Measurements from ENCODE around the gene NUDT8. TPM values are rescaled to one million over a fixed set of nuclear protein-coding genes. Genes with fewer than 3 reads are reported as not detected.

Gene NUDT8
- total and polyA plus RNA-seq, 2 of the 8 experiments (the other 6 are each of a cell fraction or from before 2014, with no cell fraction given), result 7.2 to 8.3 TPM

DNA sequence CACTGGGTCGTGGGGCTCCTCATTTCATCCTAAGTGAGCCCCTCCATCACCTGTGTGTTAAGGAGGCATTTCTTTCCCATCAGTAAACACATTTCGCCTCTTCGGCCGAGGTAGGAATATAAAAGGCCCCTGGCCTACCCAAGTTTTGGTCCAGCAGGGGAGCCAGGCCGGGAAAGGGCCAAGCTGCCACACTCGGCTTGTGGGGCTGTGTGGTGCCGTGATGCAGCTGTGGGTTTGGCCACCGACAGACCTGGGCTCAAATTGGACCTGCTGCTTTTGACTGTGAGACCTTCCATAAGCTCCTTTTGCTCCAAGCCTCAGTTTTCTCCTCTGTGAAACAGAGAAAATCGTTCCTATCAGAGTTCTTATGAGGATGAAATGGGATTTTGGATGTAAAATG, 22.2 kb downstream of the NUDT8 start:
- no peak overlapping the region for H2AFZ ChIP-seq (ENCODE audit: low read length)
- TF ChIP-seq CBX8 (IDR thresholded peaks at IDR 0.05; ENCODE audit: borderline replicate concordance, low read depth, low read length), result no peak
- no peak for TF ChIP-seq KDM1A (IDR thresholded peaks at IDR 0.05; ENCODE audit: borderline replicate concordance, low read length)
- TF ChIP-seq TAF7 (optimal IDR thresholded peaks at IDR 0.05; ENCODE audit: borderline replicate concordance, low read depth, low read length), result no peak
- no peak for TF ChIP-seq ZNF274 (IDR thresholded peaks at IDR 0.05; ENCODE audit: borderline replicate concordance, extremely low read depth, low read length)
- no peak for TF ChIP-seq SIRT6 (IDR thresholded peaks at IDR 0.05; ENCODE audit: low read length)
- no peak for TF ChIP-seq TAF1 (IDR thresholded peaks at IDR 0.05; ENCODE audit: low read depth, low read length)
- TF ChIP-seq NRF1 (IDR thresholded peaks at IDR 0.05; ENCODE audit: low read depth, low read length), result no peak
- no peak for TF ChIP-seq CBX5 (IDR thresholded peaks at IDR 0.05; ENCODE audit: low read depth, low read length)
- no peak for TF ChIP-seq CTBP2 (IDR thresholded peaks at IDR 0.05; ENCODE audit: borderline replicate concordance, insufficient read depth, insufficient read length, low read length)
- no peak for TF ChIP-seq BCL11A (IDR thresholded peaks at IDR 0.05; ENCODE audit: low read depth in 2 of 2, low read length in 2 of 2)
- TF ChIP-seq, protein P1, sequence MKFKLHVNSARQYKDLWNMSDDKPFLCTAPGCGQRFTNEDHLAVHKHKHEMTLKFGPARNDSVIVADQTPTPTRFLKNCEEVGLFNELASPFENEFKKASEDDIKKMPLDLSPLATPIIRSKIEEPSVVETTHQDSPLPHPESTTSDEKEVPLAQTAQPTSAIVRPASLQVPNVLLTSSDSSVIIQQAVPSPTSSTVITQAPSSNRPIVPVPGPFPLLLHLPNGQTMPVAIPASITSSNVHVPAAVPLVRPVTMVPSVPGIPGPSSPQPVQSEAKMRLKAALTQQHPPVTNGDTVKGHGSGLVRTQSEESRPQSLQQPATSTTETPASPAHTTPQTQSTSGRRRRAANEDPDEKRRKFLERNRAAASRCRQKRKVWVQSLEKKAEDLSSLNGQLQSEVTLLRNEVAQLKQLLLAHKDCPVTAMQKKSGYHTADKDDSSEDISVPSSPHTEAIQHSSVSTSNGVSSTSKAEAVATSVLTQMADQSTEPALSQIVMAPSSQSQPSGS (IDR thresholded peaks at IDR 0.05; ENCODE audit: low read length), result no peak

More for the DNA sequence above, 22.2 kb downstream of the NUDT8 start:
- H2AK5ac ChIP-seq (ENCODE audit: low read depth, low read length), result no peak overlapping the region
- no peak overlapping the region for H3K18ac ChIP-seq (ENCODE audit: extremely low read depth, low read length)
- no peaks in the 10 kb centered on the region for H3K9me3 ChIP-seq (ENCODE audit: insufficient read depth in 2 of 2, low read depth in 1 of 2, low read length in 1 of 2)
- no peak overlapping the region for H4K5ac ChIP-seq (ENCODE audit: insufficient read length, low read depth, low read length)
- peaks cover 5 to 27% (median 17%) of the 10 kb centered on the region in 4 experiments; a peak in 6 of 7 replicates for H3K4me1 ChIP-seq (replicated peaks in 1 of 4; ENCODE audit: control insufficient read depth in 3 of 4, insufficient read depth in 4 of 4, low read length in 3 of 4)
- no peak overlapping the region for H2BK12ac ChIP-seq (ENCODE audit: low read depth, low read length)
- H2BK15ac ChIP-seq (ENCODE audit: low read length), result no peak overlapping the region
- peaks cover 0 to 4% of the 10 kb centered on the region in 2 experiments for H4K20me1 ChIP-seq (replicated peaks in 1 of 2; ENCODE audit: control insufficient read depth in 1 of 2, insufficient read depth in 2 of 2, low read length in 2 of 2)
- no peak overlapping the region for H2BK20ac ChIP-seq (ENCODE audit: low read length)
- H3K14ac ChIP-seq (ENCODE audit: insufficient read length), result no peak overlapping the region
- H3K9ac ChIP-seq (replicated peaks in 1 of 4; ENCODE audit: extremely low read depth in 1 of 4, low read depth in 3 of 4, low read length in 3 of 4), result peak overlapping the region in 3 of 4 experiments; percentile 38 to 63 (median 56); a peak in 5 of 7 replicates
- no peak overlapping the region for H2BK5ac ChIP-seq (ENCODE audit: low read depth, low read length)
- no peaks in the 10 kb centered on the region for H3K79me1 ChIP-seq (ENCODE audit: low read depth, low read length)
- H3K23me2 ChIP-seq (ENCODE audit: low read depth, low read length), result peaks cover 9% of the 10 kb centered on the region; the same call in 1 of the 2 replicates
- no peak overlapping the region for H4K8ac ChIP-seq (ENCODE audit: extremely low read depth, insufficient read depth, low read length)
- no peak overlapping the region for H4K91ac ChIP-seq (replicated peaks; ENCODE audit: insufficient read length, low read length)
- H3K4ac ChIP-seq (replicated peaks; ENCODE audit: insufficient read length, low read depth, low read length), result no peak overlapping the region
- WGBS, 2 experiments (ENCODE audit: extremely low coverage in 1 of 2, insufficient coverage in 1 of 2, insufficient read length in 1 of 2, insufficient replicate concordance in 2 of 2, low coverage in 1 of 2, low lambda C conversion rate in 2 of 2, missing lambda C conversion rate in 1 of 2), result 74% methylated on average over 9 of the region's 9 CpGs; no CpG with 5 or more reads in 1 of the 2 experiments
- no peak overlapping the region for H2BK120ac ChIP-seq (replicated peaks; ENCODE audit: low read depth, low read length)
- POLR2A ChIA-PET (ENCODE audit: partially characterized antibody), result interaction anchor here (0.7 to 2.7 kb wide), 4 partner anchors 12 to 24 kb away, joined by 5 to 17 read pairs (median 12); partner anchors contain the start of gene GSTP1
- DNase-seq (ENCODE audit: low read depth in 1 of 2, low spot score in 2 of 2), result no peak
- no peak overlapping the region for H3K23ac ChIP-seq (ENCODE audit: insufficient read length)
- CTCF ChIA-PET (ENCODE audit: partially characterized antibody), result interaction anchor here (0.7 to 1.9 kb wide), 8 partner anchors 9 to 67 kb away, joined by 3 to 7 read pairs (median 3); no protein-coding TSS in a partner anchor
- peak overlapping the region; percentile 48 to 94 (median 76) for H3K4me3 ChIP-seq (ENCODE audit: extremely low read depth in 1 of 4, insufficient read depth in 2 of 4, low read depth in 3 of 4, low read length in 4 of 4)
- H3K27ac ChIP-seq (ENCODE audit: low read depth, low read length), result no peak overlapping the region
- H3K56ac ChIP-seq (replicated peaks; ENCODE audit: insufficient read length, low read depth, low read length), result no peak overlapping the region
- H3K4me2 ChIP-seq (ENCODE audit: insufficient read depth in 1 of 2, low read depth in 2 of 2, low read length in 2 of 2), result peak overlapping the region; percentile 64 to 98
- FAIRE-seq, result no peak
- peaks cover 0 to 8% of the 10 kb centered on the region in 2 experiments; a peak in 1 of 4 replicates for H3K79me2 ChIP-seq (ENCODE audit: control insufficient read depth in 1 of 2, insufficient read depth in 2 of 2, low read length in 2 of 2)
- peaks cover 5 to 15% (median 11%) of the 10 kb centered on the region in 4 experiments; a peak in 6 of 8 replicates for H3K36me3 ChIP-seq (ENCODE audit: control insufficient read depth in 2 of 4, insufficient read depth in 4 of 4, low read length in 3 of 4)
- H3K27me3 ChIP-seq (replicated peaks in 1 of 4; ENCODE audit: control insufficient read depth in 3 of 4, extremely low read depth in 1 of 4, insufficient read depth in 3 of 4, low read length in 3 of 4), result peaks cover 0 to 4% (median 0%) of the 10 kb centered on the region in 4 experiments; a peak in 2 of 7 replicates
